B cell (primary cell): ENCODE data around the gene CNGA3. TPM values are rescaled to one million over a fixed set of nuclear protein-coding genes. Genes with fewer than 3 reads are reported as not detected.

Source experiments
- ATAC-seq: fragments of 200-7000 bp; cut with Tn5 transposase; one replicate; pipeline ENCODE4 v1.10.0; 2021; ENCODE audit warnings: low read depth, mild to moderate bottlenecking, moderate number of reproducible peaks, moderate library complexity
- CTCF ChIA-PET: fragments of 350-600 bp; sonication (Branson Sonifier 250); formaldehyde crosslinking; loops from one replicate; lab custom pipeline; 2021; ENCODE audit warnings: antibody characterized with exemption, inconsistent platforms; lab: Charles Lee
- POLR2A ChIA-PET: fragments of 350-600 bp; sonication (Branson Sonifier 250); formaldehyde crosslinking; loops from one replicate; lab custom pipeline; 2021; ENCODE audit warnings: antibody characterized with exemption; lab: Charles Lee
- DNase-seq: peaks from one replicate; pipeline ENCODE4 v3.0.0; 2013
- H2AFZ ChIP-seq: 2 replicates; pipeline ENCODE4 v1.6.1; 2012; ENCODE audit warnings: mild to moderate bottlenecking, low read depth, low read length; ENCODE audit not compliant: insufficient read depth, poor library complexity, severe bottlenecking
- H3K27ac ChIP-seq, 2 donors: 1 replicate in 1 of 2; 2 replicates in 1 of 2; pipeline ENCODE4 v1.5.1; 2012 to 2013; ENCODE audit warnings: low read length in 2 of 2, mild to moderate bottlenecking in 2 of 2, moderate library complexity in 1 of 2
- H3K27me3 ChIP-seq, 4 experiments: fragments of 200-600 bp in 1 of 4; sonication (generic) in 1 of 4; replicated peaks in 1 of 4; 1 replicate in 2 of 4; 2 replicates in 2 of 4; pipeline versions ENCODE4 v1.6.1 to v1.7.0; 2013 to 2016; ENCODE audit warnings: low read length in 3 of 4, mild to moderate bottlenecking in 2 of 4, mixed read lengths in 1 of 4, moderate library complexity in 1 of 4; ENCODE audit not compliant: insufficient read depth in 4 of 4, control insufficient read depth in 3 of 4; ENCODE audit errors: control extremely low read depth in 1 of 4
- H3K36me3 ChIP-seq, 2 experiments: replicated peaks in 1 of 2; 1 replicate in 1 of 2; 2 replicates in 1 of 2; pipeline versions ENCODE4 v1.6.1 to v1.7.1; 2013; ENCODE audit warnings: low read length in 1 of 2; ENCODE audit not compliant: insufficient read depth in 2 of 2, control insufficient read depth in 1 of 2; ENCODE audit errors: control extremely low read depth in 1 of 2, extremely low read depth in 1 of 2
- H3K4me1 ChIP-seq, 2 donors: fragments of 200-600 bp in 1 of 2; sonication (generic) in 1 of 2; 1 replicate in 1 of 2; 2 replicates in 1 of 2; pipeline versions ENCODE4 v1.5.1 to v1.6.1; 2013 to 2017; ENCODE audit warnings: low read length in 2 of 2; ENCODE audit not compliant: control insufficient read depth in 2 of 2, insufficient read depth in 2 of 2
- H3K4me2 ChIP-seq: replicated peaks from 2 replicates; pipeline ENCODE3; 2012; ENCODE audit warnings: mild to moderate bottlenecking, low read depth, low read length; ENCODE audit not compliant: poor library complexity, severe bottlenecking
- H3K4me3 ChIP-seq, 5 experiments: fragments of 200-600 bp in 1 of 5; sonication (generic) in 1 of 5; 1 replicate in 3 of 5; 2 replicates in 2 of 5; pipeline versions ENCODE4 v1.5.1 to v1.7.0; 2011 to 2016; ENCODE audit warnings: low read length in 4 of 5, mild to moderate bottlenecking in 4 of 5, low read depth in 2 of 5, control low read depth in 1 of 5, moderate library complexity in 1 of 5; ENCODE audit not compliant: insufficient read depth in 1 of 5; ENCODE audit errors: control extremely low read depth in 1 of 5, extremely low read depth in 1 of 5
- H3K79me2 ChIP-seq: fragments of 200-600 bp; sonication (generic); one replicate; pipeline ENCODE4 v1.6.0; 2016; ENCODE audit warnings: low read length; ENCODE audit not compliant: control insufficient read depth, insufficient read depth
- H3K9ac ChIP-seq: fragments of 200-600 bp; sonication (generic); 2 replicates; pipeline ENCODE4 v1.6.1; 2017; ENCODE audit warnings: mild to moderate bottlenecking, low read length, moderate library complexity
- H3K9me3 ChIP-seq, 3 donors: one replicate each; pipeline versions ENCODE4 v1.6.1 to v1.7.1; 2013; ENCODE audit warnings: low read length in 2 of 3; ENCODE audit not compliant: control insufficient read depth in 2 of 3, insufficient read depth in 1 of 3; ENCODE audit errors: control extremely low read depth in 1 of 3
- H4K20me1 ChIP-seq: 2 replicates; pipeline ENCODE4 v1.6.0; 2012; ENCODE audit warnings: mild to moderate bottlenecking, low read length; ENCODE audit not compliant: insufficient read depth, control insufficient read depth, poor library complexity, severe bottlenecking
- H3K27ac Mint-ChIP-seq: one replicate; pipeline ENCODE4 v1.8.0; 2021; ENCODE audit warnings: mixed read lengths
- H3K27me3 Mint-ChIP-seq: one replicate; pipeline ENCODE4 v1.8.0; 2021; ENCODE audit warnings: mixed read lengths
- H3K4me1 Mint-ChIP-seq: one replicate; pipeline ENCODE4 v1.8.0; 2021; ENCODE audit warnings: mixed read lengths
- H3K4me3 Mint-ChIP-seq: one replicate; pipeline ENCODE4 v1.8.0; 2021; ENCODE audit warnings: mixed read lengths
- H3K9me3 Mint-ChIP-seq: one replicate; pipeline ENCODE4 v1.8.0; 2022; ENCODE audit warnings: mixed read lengths; ENCODE audit not compliant: insufficient read depth
- CTCF ChIP-seq: fragments of 200-600 bp; IDR thresholded peaks from one replicate; pipeline ENCODE4 v1.8.0; 2022; ENCODE audit warnings: antibody characterized with exemption, mild to moderate bottlenecking
- EZH2 ChIP-seq: IDR thresholded peaks from 2 replicates; pipeline ENCODE4 v1.6.1; 2012; ENCODE audit warnings: borderline replicate concordance, low read depth, mild to moderate bottlenecking, moderate library complexity, low read length; ENCODE audit not compliant: insufficient read depth, poor library complexity, severe bottlenecking
- WGBS: methylation state at CpG from one replicate; pipeline ENCODE4 v1.1.5; 2013; ENCODE audit warnings: missing lambda C conversion rate; ENCODE audit not compliant: insufficient coverage; 5-methylcytosine and 5-hydroxymethylcytosine counted together
- intact Hi-C: fragments of 100-400 bp; cut with micrococcal nuclease; formaldehyde crosslinking; loops from one replicate; pipeline ENCODE4 v1.10.0; 2022
- polyA plus RNA-seq: library from polyadenylated mRNA; depleted of rRNA; stranded (reverse); fragments of >200 nt; gene quantifications from 2 replicates; pipeline ENCODE4 v1.2.3, GENCODE V29; 2012
- total RNA-seq, 2 donors: library from RNA; stranded (reverse); fragments of 120-200 nt in 1 of 2; gene quantifications; 1 replicate in 1 of 2; 2 replicates in 1 of 2; pipeline versions ENCODE4 v1.2.3 to v1.2.4, GENCODE V29; 2013 to 2022

CNGA3 gene
- total and polyA plus RNA-seq, 2 donors (not counting 1 experiment from before 2014, with no cell fraction given), result not detected

GRCh38 chr2:98308068-98308467, 38.2 kb upstream of the CNGA3 start:
- H4K20me1 ChIP-seq, result no peaks in the 10 kb centered on the region
- no peak overlapping the region for H3K27ac Mint-ChIP-seq
- no peaks in the 10 kb centered on the region for H3K9me3 Mint-ChIP-seq
- H3K27ac ChIP-seq, result no peak overlapping the region
- no peaks in the 10 kb centered on the region for H3K4me1 Mint-ChIP-seq
- intact Hi-C loops, result no loop called here
- no peak overlapping the region for H3K4me2 ChIP-seq
- TF ChIP-seq CTCF, result no peak
- TF ChIP-seq EZH2, result no peak
- ATAC-seq (no peak), DNase-seq (no peak)
- no peak overlapping the region for H3K4me3 ChIP-seq
- POLR2A ChIA-PET, result no interaction called here
- no peak overlapping the region for H3K9ac ChIP-seq
- no peak overlapping the region for H3K4me3 Mint-ChIP-seq
- no peaks in the 10 kb centered on the region for H3K9me3 ChIP-seq
- no peaks in the 10 kb centered on the region for H3K79me2 ChIP-seq
- peaks cover 63% of the 10 kb centered on the region for H3K27me3 Mint-ChIP-seq
- H3K4me1 ChIP-seq, result no peaks in the 10 kb centered on the region
- no peaks in the 10 kb centered on the region for H3K36me3 ChIP-seq
- peaks cover 0 to 10% (median 2%) of the 10 kb centered on the region in 4 experiments for H3K27me3 ChIP-seq
- CTCF ChIA-PET, result no interaction called here
- no peak overlapping the region for H2AFZ ChIP-seq
- 91% methylated on average over 8 of the region's 8 CpGs for WGBS

GRCh38 chr2:98308532-98308931, 37.7 kb upstream of the CNGA3 start:
- Histone ChIP-seq H3K4me3 (no peak overlapping the region), H2AFZ (no peak overlapping the region), H3K36me3 (no peaks in the 10 kb centered on the region), H3K27ac (no peak overlapping the region), H3K4me2 (no peak overlapping the region), H3K27me3 (peaks cover 0 to 10% (median 2%) of the 10 kb centered on the region in 4 experiments), H3K9me3 (no peaks in the 10 kb centered on the region), H3K79me2 (no peaks in the 10 kb centered on the region), H4K20me1 (no peaks in the 10 kb centered on the region), H3K4me1 (no peaks in the 10 kb centered on the region), H3K9ac (no peak overlapping the region)
- no peak overlapping the region for H3K27ac Mint-ChIP-seq
- ChIA-PET CTCF (no interaction called here), POLR2A (no interaction called here)
- intact Hi-C loops, result no loop called here
- peaks cover 67% of the 10 kb centered on the region for H3K27me3 Mint-ChIP-seq
- no peak for TF ChIP-seq EZH2
- no peak for TF ChIP-seq CTCF
- DNase-seq, result no peak
- H3K4me1 Mint-ChIP-seq, result no peaks in the 10 kb centered on the region
- no peak for ATAC-seq
- 88% methylated on average over 4 of the region's 4 CpGs for WGBS
- H3K4me3 Mint-ChIP-seq, result no peak overlapping the region
- no peaks in the 10 kb centered on the region for H3K9me3 Mint-ChIP-seq
